Measurements from ENCODE around the gene MEI1.
A peak's percentile ranks its signal among the peaks of the same experiment; 100 is the strongest.

MEI1 gene

DNA sequence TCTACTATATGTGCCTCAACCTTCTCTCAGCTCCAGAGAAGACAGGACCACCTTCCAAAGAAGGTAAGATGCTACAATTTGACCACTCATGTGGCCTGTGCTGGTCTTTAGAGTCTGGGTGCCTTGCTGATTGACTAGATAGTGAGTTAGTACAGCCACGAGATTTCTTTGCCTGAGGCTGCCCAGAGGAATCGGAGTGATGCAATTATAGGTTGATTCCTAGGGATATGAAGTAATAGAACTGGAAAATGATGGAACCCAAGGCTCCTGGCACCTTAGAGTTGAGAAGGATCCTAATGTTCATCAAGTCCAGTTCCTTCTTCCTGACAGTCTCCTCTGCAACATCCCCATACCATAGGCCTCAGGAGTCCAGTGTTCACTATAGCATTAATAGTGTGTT is 54.7 kb downstream of the MEI1 start:
- H3K4me1 ChIP-seq (ENCODE audit: low read length) = peaks cover 55% of the 10 kb centered on the region

DNA sequence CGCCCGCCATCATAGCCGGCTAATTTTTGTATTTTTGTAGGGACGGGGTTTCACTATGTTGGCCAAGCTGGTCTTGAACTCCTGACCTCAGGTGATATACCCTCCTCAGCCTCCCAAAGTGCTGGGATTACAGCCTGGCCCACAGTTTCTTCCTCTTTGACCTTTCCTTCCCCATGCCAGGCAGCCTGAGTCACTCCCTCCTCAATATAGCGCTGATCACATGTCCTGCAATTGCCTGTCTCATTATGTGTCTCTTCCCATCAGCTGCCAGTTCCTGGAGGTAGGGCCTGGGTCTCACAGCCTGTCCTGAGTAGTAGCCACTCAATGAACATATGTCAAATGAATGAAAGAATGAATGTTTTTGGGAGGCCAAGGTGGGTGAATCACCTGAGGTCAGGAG is 58.2 kb downstream of the MEI1 start:
- TF ChIP-seq EZH2 (optimal IDR thresholded peaks at IDR 0.05; ENCODE audit: low read depth, low read length) (no peak), EZH2phosphoT487 (IDR thresholded peaks at IDR 0.05; ENCODE audit: low read length) (no peak)
- TF ChIP-seq, protein P1, sequence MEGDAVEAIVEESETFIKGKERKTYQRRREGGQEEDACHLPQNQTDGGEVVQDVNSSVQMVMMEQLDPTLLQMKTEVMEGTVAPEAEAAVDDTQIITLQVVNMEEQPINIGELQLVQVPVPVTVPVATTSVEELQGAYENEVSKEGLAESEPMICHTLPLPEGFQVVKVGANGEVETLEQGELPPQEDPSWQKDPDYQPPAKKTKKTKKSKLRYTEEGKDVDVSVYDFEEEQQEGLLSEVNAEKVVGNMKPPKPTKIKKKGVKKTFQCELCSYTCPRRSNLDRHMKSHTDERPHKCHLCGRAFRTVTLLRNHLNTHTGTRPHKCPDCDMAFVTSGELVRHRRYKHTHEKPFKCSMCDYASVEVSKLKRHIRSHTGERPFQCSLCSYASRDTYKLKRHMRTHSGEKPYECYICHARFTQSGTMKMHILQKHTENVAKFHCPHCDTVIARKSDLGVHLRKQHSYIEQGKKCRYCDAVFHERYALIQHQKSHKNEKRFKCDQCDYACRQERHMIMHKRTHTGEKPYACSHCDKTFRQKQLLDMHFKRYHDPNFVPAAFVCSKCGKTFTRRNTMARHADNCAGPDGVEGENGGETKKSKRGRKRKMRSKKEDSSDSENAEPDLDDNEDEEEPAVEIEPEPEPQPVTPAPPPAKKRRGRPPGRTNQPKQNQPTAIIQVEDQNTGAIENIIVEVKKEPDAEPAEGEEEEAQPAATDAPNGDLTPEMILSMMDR (IDR thresholded peaks at IDR 0.05; ENCODE audit: low read length) = no peak

More for the DNA sequence above, 54.7 kb downstream of the MEI1 start:
- Histone ChIP-seq H3K36me3 (replicated peaks; ENCODE audit: insufficient read depth, low read length) (no peaks in the 10 kb centered on the region; the same call in 1 of the 2 replicates), H3K4me2 (ENCODE audit: low read depth, low read length) (peak overlapping the region; percentile 70), H3K27me3 (replicated peaks; ENCODE audit: insufficient read depth, low read length) (no peaks in the 10 kb centered on the region), H4K20me1 (ENCODE audit: insufficient read depth, low read length) (no peaks in the 10 kb centered on the region), H3K9me2 (replicated peaks; ENCODE audit: insufficient read depth, low read length) (no peaks in the 10 kb centered on the region), H3K79me2 (ENCODE audit: low read length) (peaks cover 41% of the 10 kb centered on the region), H3K9ac (ENCODE audit: low read length) (no peak overlapping the region), H3F3A (ENCODE audit: insufficient read depth, low read length) (peaks cover 45% of the 10 kb centered on the region), H3K27ac (ENCODE audit: low read length) (peak overlapping the region; percentile 92; the same call in 1 of the 2 replicates), H3K9me3 (replicated peaks; ENCODE audit: insufficient read depth, low read length) (no peaks in the 10 kb centered on the region), H3K4me3 (ENCODE audit: low read length) (no peak overlapping the region; the same call in 1 of the 2 replicates), H2AFZ (ENCODE audit: low read length) (no peak overlapping the region)
- DNase-seq = no peak
- TF ChIP-seq, protein P1 (IDR thresholded peaks at IDR 0.05; ENCODE audit: low read length) = no peak
- TF ChIP-seq EZH2 (optimal IDR thresholded peaks at IDR 0.05; ENCODE audit: low read depth, low read length) (no peak), EZH2phosphoT487 (IDR thresholded peaks at IDR 0.05; ENCODE audit: low read length) (no peak)

DNA sequence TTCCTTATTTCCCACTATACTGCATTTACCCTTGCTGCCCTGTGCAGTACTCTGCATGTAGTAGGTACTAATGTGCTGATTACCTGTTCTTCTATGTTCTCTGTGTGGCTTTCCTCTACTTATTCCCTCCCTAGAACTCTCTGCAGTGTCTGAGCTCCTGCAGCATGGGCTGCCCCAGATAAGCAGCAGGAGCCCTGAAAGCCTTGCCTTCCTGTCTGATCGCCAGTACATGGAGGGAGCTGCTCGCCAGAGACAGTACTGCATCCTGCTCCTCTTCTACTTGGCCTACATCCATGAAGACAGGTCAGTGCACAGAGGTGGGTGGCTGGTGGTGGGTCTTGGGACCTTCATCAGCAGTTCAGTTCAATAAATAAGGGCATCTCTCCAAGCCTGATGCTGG is 58.9 kb downstream of the MEI1 start:
- no peak overlapping the region for H3K4me2 ChIP-seq (ENCODE audit: low read depth, low read length)
- no peak overlapping the region for H3K4me3 ChIP-seq (ENCODE audit: low read length)
- H3K27ac ChIP-seq (ENCODE audit: low read length) = no peak overlapping the region
- no peaks in the 10 kb centered on the region for H4K20me1 ChIP-seq (ENCODE audit: insufficient read depth, low read length)
- peaks cover 28% of the 10 kb centered on the region for H3K4me1 ChIP-seq (ENCODE audit: low read length)
- no peaks in the 10 kb centered on the region; the same call in 1 of the 2 replicates for H3K36me3 ChIP-seq (replicated peaks; ENCODE audit: insufficient read depth, low read length)
- no peaks in the 10 kb centered on the region for H3K9me3 ChIP-seq (replicated peaks; ENCODE audit: insufficient read depth, low read length)
- TF ChIP-seq EZH2phosphoT487 (IDR thresholded peaks at IDR 0.05; ENCODE audit: low read length) (no peak), EZH2 (optimal IDR thresholded peaks at IDR 0.05; ENCODE audit: low read depth, low read length) (no peak)
- TF ChIP-seq, protein P1 (IDR thresholded peaks at IDR 0.05; ENCODE audit: low read length) = no peak
- no peaks in the 10 kb centered on the region for H3K27me3 ChIP-seq (replicated peaks; ENCODE audit: insufficient read depth, low read length)
- peaks cover 24% of the 10 kb centered on the region for H3F3A ChIP-seq (ENCODE audit: insufficient read depth, low read length)
- H3K79me2 ChIP-seq (ENCODE audit: low read length) = peaks cover 38% of the 10 kb centered on the region
- no peak overlapping the region for H3K9ac ChIP-seq (ENCODE audit: low read length)
- DNase-seq = no peak
- H2AFZ ChIP-seq (ENCODE audit: low read length) = no peak overlapping the region
- H3K9me2 ChIP-seq (replicated peaks; ENCODE audit: insufficient read depth, low read length) = no peaks in the 10 kb centered on the region

More for the DNA sequence above, 58.2 kb downstream of the MEI1 start:
- Histone ChIP-seq H3K79me2 (ENCODE audit: low read length) (peaks cover 41% of the 10 kb centered on the region), H3K9ac (ENCODE audit: low read length) (no peak overlapping the region), H4K20me1 (ENCODE audit: insufficient read depth, low read length) (no peaks in the 10 kb centered on the region), H3K27me3 (replicated peaks; ENCODE audit: insufficient read depth, low read length) (no peaks in the 10 kb centered on the region), H3K36me3 (replicated peaks; ENCODE audit: insufficient read depth, low read length) (no peaks in the 10 kb centered on the region; the same call in 1 of the 2 replicates), H3K9me3 (replicated peaks; ENCODE audit: insufficient read depth, low read length) (no peaks in the 10 kb centered on the region), H3K4me3 (ENCODE audit: low read length) (no peak overlapping the region), H3K9me2 (replicated peaks; ENCODE audit: insufficient read depth, low read length) (no peaks in the 10 kb centered on the region), H3F3A (ENCODE audit: insufficient read depth, low read length) (peaks cover 26% of the 10 kb centered on the region), H3K27ac (ENCODE audit: low read length) (no peak overlapping the region), H2AFZ (ENCODE audit: low read length) (no peak overlapping the region), H3K4me1 (ENCODE audit: low read length) (peaks cover 31% of the 10 kb centered on the region), H3K4me2 (ENCODE audit: low read depth, low read length) (no peak overlapping the region)
- no peak for DNase-seq
